ENCODE results near the gene UCP2. TPM values are rescaled to one million over a fixed set of nuclear protein-coding genes. Genes with fewer than 3 reads are reported as not detected.

The UCP2 gene
- total and polyA plus RNA-seq, 9 donors, result 18.0 to 212 (median 181) TPM

DNA sequence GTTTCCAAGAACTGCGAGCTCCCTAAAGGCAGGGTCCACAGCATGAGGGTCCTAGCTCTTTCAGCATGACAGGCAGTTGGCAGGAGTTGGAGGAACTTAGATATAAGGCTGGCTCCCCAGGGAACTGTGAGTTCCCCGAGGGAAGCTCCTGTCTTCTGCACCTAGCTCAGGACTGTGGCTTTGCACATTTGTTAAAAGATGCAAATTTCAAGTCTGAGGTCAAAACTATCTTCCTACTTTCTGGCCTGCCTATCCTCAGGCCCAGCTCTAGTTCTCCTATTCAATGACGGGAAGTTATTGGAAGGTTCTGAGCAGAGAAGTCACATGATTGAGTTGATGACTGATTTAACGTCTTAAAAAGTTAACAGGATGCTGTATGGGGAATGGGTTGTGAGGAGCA is 37.9 kb upstream of the UCP2 start:
- peaks cover 21% of the 10 kb centered on the region for H3K4me1 ChIP-seq (ENCODE audit: control insufficient read depth, insufficient read depth, low read length)
- no peaks in the 10 kb centered on the region for H3K27me3 ChIP-seq (ENCODE audit: control insufficient read depth, insufficient read depth, low read length)
- H3K36me3 ChIP-seq (ENCODE audit: control insufficient read depth, insufficient read depth, low read length), result peaks cover 36% of the 10 kb centered on the region
- WGBS (ENCODE audit: insufficient coverage), result 82% methylated on average over 3 of the region's 4 CpGs
- H3K27ac ChIP-seq (ENCODE audit: low read length), result no peak overlapping the region
- DNase-seq, result peak; percentile 48
- H3K9me3 ChIP-seq (replicated peaks; ENCODE audit: control insufficient read depth, low read depth, low read length), result no peaks in the 10 kb centered on the region
- H3K4me3 ChIP-seq (ENCODE audit: low read length), result no peak overlapping the region

- H3K4me3 ChIP-seq (ENCODE audit: low read length), result no peak overlapping the region
- H3K27me3 ChIP-seq (ENCODE audit: control insufficient read depth, insufficient read depth, low read length), result no peaks in the 10 kb centered on the region
- no peaks in the 10 kb centered on the region for H3K9me3 ChIP-seq (replicated peaks; ENCODE audit: control insufficient read depth, low read depth, low read length)
- H3K36me3 ChIP-seq (ENCODE audit: control insufficient read depth, insufficient read depth, low read length), result peaks cover 37% of the 10 kb centered on the region
- 90% methylated on average over 2 of the region's 4 CpGs for WGBS (ENCODE audit: insufficient coverage)
- no peak overlapping the region for H3K27ac ChIP-seq (ENCODE audit: low read length)
- no peak for DNase-seq
- peaks cover 21% of the 10 kb centered on the region for H3K4me1 ChIP-seq (ENCODE audit: control insufficient read depth, insufficient read depth, low read length)
Observed at GRCh38 chr11:74019860-74020259, 37.2 kb upstream of the UCP2 start.

DNA sequence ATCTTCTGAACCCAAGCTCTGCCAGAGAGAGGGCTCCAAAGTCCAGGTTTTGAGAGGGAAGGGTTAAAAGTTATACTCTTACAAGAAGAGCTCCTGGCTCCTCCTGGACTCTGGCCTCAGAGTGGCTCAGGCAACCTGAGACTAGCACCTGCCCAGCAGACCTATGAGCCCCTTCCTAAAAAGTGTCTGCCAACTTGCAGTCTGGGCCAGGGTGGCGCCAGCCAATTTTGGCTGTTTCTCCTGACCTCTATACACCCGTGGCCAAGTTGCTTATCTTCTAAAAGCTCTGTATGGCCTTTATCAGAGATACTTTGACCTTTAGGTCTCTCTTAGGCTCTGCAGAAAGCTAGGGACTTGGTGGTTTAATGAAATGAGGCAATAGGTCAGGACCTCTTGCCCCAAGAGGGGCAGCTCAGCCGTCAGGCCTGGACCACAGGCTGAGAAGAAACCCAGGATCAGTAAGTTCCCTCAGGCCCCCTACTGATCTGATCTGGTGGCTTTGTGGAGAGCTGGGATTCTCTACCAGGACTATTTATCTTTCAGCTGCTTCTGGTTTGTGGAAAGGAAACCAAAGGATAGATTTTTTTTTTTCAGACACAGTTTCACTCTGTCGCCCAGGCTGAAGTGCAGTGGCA is 36.6 kb upstream of the UCP2 start:
- Histone ChIP-seq H3K4me3 (ENCODE audit: low read length) (no peak overlapping the region), H3K27ac (ENCODE audit: low read length) (peak overlapping the region; percentile 50), H3K36me3 (ENCODE audit: control insufficient read depth, insufficient read depth, low read length) (peaks cover 42% of the 10 kb centered on the region), H3K27me3 (ENCODE audit: control insufficient read depth, insufficient read depth, low read length) (no peaks in the 10 kb centered on the region), H3K9me3 (replicated peaks; ENCODE audit: control insufficient read depth, low read depth, low read length) (no peaks in the 10 kb centered on the region), H3K4me1 (ENCODE audit: control insufficient read depth, insufficient read depth, low read length) (peaks cover 21% of the 10 kb centered on the region)
- 64% methylated on average over 2 of the region's 4 CpGs for WGBS (ENCODE audit: insufficient coverage)
- DNase-seq, result no peak

- Histone ChIP-seq H3K9me3 (replicated peaks; ENCODE audit: control insufficient read depth, low read depth, low read length) (no peaks in the 10 kb centered on the region), H3K4me1 (ENCODE audit: control insufficient read depth, insufficient read depth, low read length) (peaks cover 21% of the 10 kb centered on the region), H3K36me3 (ENCODE audit: control insufficient read depth, insufficient read depth, low read length) (peaks cover 50% of the 10 kb centered on the region), H3K4me3 (ENCODE audit: low read length) (no peak overlapping the region), H3K27ac (ENCODE audit: low read length) (peak overlapping the region; percentile 50), H3K27me3 (ENCODE audit: control insufficient read depth, insufficient read depth, low read length) (no peaks in the 10 kb centered on the region)
- 72% methylated on average over 8 of the region's 9 CpGs for whole genome bisulfite sequencing (ENCODE audit: insufficient coverage)
- peak; percentile 85 for DNase-seq
Observed at GRCh38 chr11:74018331-74019005, 35.8 kb upstream of the UCP2 start.

DNA sequence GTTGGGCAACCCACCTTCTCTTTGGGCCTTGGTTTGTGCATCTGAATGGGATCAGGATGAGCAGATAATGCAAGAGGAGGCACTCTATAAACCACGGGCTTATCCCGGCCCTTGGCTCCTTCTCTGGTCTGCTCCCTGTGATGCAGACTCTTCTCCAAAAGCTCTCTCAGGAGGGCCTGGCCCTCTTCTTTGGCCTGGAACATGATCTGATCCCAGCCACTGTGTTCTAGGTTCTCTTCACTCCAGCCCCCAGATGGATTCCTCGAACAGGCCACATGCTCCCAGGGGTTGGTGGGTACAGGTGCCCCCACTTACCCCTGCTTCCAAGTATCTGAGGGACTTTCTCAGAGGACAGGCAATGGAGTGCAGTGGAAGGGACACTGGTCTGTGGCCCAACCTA is 35.0 kb upstream of the UCP2 start:
- no peaks in the 10 kb centered on the region for H3K27me3 ChIP-seq (ENCODE audit: control insufficient read depth, insufficient read depth, low read length)
- H3K36me3 ChIP-seq (ENCODE audit: control insufficient read depth, insufficient read depth, low read length), result peaks cover 52% of the 10 kb centered on the region
- DNase-seq, result no peak
- 86% methylated on average over 2 of the region's 3 CpGs for WGBS (ENCODE audit: insufficient coverage)
- no peak overlapping the region for H3K4me3 ChIP-seq (ENCODE audit: low read length)
- peaks cover 21% of the 10 kb centered on the region for H3K4me1 ChIP-seq (ENCODE audit: control insufficient read depth, insufficient read depth, low read length)
- H3K27ac ChIP-seq (ENCODE audit: low read length), result no peak overlapping the region
- H3K9me3 ChIP-seq (replicated peaks; ENCODE audit: control insufficient read depth, low read depth, low read length), result no peaks in the 10 kb centered on the region

- Histone ChIP-seq H3K27me3 (ENCODE audit: control insufficient read depth, insufficient read depth, low read length) (no peaks in the 10 kb centered on the region), H3K4me3 (ENCODE audit: low read length) (no peak overlapping the region), H3K9me3 (replicated peaks; ENCODE audit: control insufficient read depth, low read depth, low read length) (no peaks in the 10 kb centered on the region), H3K27ac (ENCODE audit: low read length) (no peak overlapping the region), H3K4me1 (ENCODE audit: control insufficient read depth, insufficient read depth, low read length) (peaks cover 21% of the 10 kb centered on the region), H3K36me3 (ENCODE audit: control insufficient read depth, insufficient read depth, low read length) (peaks cover 57% of the 10 kb centered on the region)
- WGBS (ENCODE audit: insufficient coverage), result 97% methylated on average over 4 of the region's 5 CpGs
- DNase-seq, result no peak
Observed at GRCh38 chr11:74015919-74016684, 33.5 kb upstream of the UCP2 start.

DNA sequence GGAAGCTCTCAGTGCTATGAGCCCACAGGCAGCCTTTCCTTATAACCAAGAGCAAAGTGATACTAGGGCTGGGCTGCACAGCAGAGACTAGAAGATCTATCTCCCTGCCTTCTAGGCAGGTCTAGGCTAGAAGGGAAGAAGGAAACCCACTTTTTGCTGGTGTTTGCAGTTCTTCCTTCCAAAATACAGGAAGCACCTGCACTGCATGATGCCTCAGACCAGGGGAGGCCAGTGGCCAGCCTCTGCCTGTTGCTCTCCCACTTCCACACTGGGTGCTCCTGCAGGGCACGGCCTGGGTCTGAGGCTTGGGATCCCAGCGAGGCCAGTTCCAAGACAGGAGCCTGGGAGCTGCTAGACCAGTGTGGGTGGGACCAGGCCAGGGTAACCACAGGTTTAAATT is 32.2 kb upstream of the UCP2 start:
- Histone ChIP-seq H3K27me3 (ENCODE audit: control insufficient read depth, insufficient read depth, low read length) (no peaks in the 10 kb centered on the region), H3K4me1 (ENCODE audit: control insufficient read depth, insufficient read depth, low read length) (peaks cover 19% of the 10 kb centered on the region), H3K36me3 (ENCODE audit: control insufficient read depth, insufficient read depth, low read length) (peaks cover 55% of the 10 kb centered on the region), H3K9me3 (replicated peaks; ENCODE audit: control insufficient read depth, low read depth, low read length) (no peaks in the 10 kb centered on the region), H3K4me3 (ENCODE audit: low read length) (no peak overlapping the region), H3K27ac (ENCODE audit: low read length) (no peak overlapping the region)
- WGBS (ENCODE audit: insufficient coverage), result no CpG with 5 or more reads among the region's 2 CpGs
- peak; percentile 48 for DNase-seq

DNA sequence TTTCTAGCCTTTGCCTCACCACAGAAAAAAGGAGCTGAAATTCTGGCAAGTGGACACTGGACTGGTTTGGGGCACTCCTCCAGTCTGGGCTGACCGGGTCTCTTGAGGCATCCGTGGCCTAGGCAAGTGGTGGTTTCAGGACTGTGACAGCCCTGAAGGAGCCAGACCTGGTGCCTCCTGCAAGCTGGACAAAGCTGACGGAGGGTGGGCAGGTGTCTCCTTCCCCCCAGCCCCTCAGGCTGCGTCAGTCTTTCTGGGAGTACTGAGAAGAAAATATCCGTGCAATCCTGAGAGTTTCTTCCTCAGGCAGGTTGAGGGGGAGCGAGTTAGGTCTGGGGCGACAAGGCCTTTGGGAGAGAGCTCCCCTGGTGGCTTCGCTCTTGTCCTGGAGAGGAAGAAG is 30.5 kb upstream of the UCP2 start:
- no peak for DNase-seq
- Histone ChIP-seq H3K27me3 (ENCODE audit: control insufficient read depth, insufficient read depth, low read length) (no peaks in the 10 kb centered on the region), H3K9me3 (replicated peaks; ENCODE audit: control insufficient read depth, low read depth, low read length) (no peaks in the 10 kb centered on the region), H3K27ac (ENCODE audit: low read length) (no peak overlapping the region), H3K36me3 (ENCODE audit: control insufficient read depth, insufficient read depth, low read length) (peaks cover 55% of the 10 kb centered on the region), H3K4me3 (ENCODE audit: low read length) (no peak overlapping the region), H3K4me1 (ENCODE audit: control insufficient read depth, insufficient read depth, low read length) (peaks cover 17% of the 10 kb centered on the region)
- WGBS (ENCODE audit: insufficient coverage), result 86% methylated on average over 5 of the region's 8 CpGs

DNA sequence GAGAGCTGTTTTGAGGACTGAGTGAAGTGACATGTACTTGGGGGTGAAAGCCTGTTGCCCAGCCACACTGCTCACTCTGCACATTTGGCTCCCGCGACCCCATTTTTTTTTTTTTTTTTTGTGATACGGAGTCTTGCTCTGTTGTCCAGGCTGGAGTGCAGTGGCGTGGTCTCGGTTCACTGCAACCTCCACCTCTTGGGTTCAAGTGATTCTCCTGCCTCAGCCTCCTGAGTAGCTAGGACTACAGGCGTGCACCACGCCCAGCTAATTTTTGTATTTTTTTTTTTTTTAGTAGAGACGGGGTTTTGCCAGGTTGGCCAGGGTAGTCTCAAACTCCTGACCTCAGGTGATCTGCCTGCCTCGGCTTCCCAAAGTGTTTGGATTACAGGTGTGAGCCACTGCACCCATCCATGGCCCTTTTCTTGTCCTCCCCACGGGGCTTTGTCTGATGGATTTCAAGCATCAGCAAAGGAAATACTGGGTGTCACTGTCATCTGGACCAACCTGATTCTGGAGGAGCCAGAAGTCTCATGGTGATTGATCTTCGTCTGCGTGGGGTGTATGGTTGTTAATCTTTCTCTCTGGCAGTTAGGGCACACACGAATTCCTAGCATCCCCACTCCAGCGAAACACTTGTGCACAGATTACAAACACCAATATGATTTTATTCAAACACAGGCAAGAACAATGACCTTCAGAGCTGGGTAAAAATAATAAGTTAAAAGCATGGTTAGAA is 29.6 kb upstream of the UCP2 start:
- H3K4me1 ChIP-seq (ENCODE audit: control insufficient read depth, insufficient read depth, low read length), result peaks cover 12% of the 10 kb centered on the region
- H3K36me3 ChIP-seq (ENCODE audit: control insufficient read depth, insufficient read depth, low read length), result peaks cover 49% of the 10 kb centered on the region
- no peak for DNase-seq
- H3K27me3 ChIP-seq (ENCODE audit: control insufficient read depth, insufficient read depth, low read length), result no peaks in the 10 kb centered on the region
- no peak overlapping the region for H3K4me3 ChIP-seq (ENCODE audit: low read length)
- H3K27ac ChIP-seq (ENCODE audit: low read length), result no peak overlapping the region
- no peaks in the 10 kb centered on the region for H3K9me3 ChIP-seq (replicated peaks; ENCODE audit: control insufficient read depth, low read depth, low read length)
- WGBS (ENCODE audit: insufficient coverage), result 97% methylated on average over 3 of the region's 14 CpGs
